DND-41 (cell line): Measurements from ENCODE around the gene GNPAT.

Source experiments
- ATAC-seq: fragments of 200-7000 bp; cut with Tn5 transposase; 3 replicates; pipeline ENCODE4 v1.9.1; 2021; ENCODE audit warnings: low read depth; ENCODE audit not compliant: insufficient read depth
- DNase-seq: peaks from one replicate; pipeline ENCODE4 v3.0.0-alpha.2; 2020
- H2AFZ ChIP-seq: 2 replicates; pipeline ENCODE4 v1.6.0; 2012; ENCODE audit warnings: low read depth, low read length
- H3K27ac ChIP-seq: 2 replicates; pipeline ENCODE4 v1.5.1; 2012; ENCODE audit warnings: low read length, inconsistent platforms
- H3K27me3 ChIP-seq: fragments of 200-600 bp; sonication (generic); 2 replicates; pipeline ENCODE4 v1.6.0; 2012; ENCODE audit warnings: low read length, mild to moderate bottlenecking, inconsistent platforms; ENCODE audit not compliant: insufficient read depth, poor library complexity
- H3K36me3 ChIP-seq: 2 replicates; pipeline ENCODE4 v1.5.1; 2012; ENCODE audit warnings: low read length, inconsistent platforms; ENCODE audit not compliant: insufficient read depth
- H3K4me1 ChIP-seq: 2 replicates; pipeline ENCODE4 v1.5.1; 2012; ENCODE audit warnings: mild to moderate bottlenecking, low read length; ENCODE audit not compliant: insufficient read depth
- H3K4me2 ChIP-seq: 2 replicates; pipeline ENCODE4 v1.6.0; 2012; ENCODE audit warnings: mild to moderate bottlenecking, moderate library complexity, low read length, inconsistent platforms; ENCODE audit not compliant: insufficient read depth
- H3K4me3 ChIP-seq, 2 experiments: fragments of 200-600 bp in 1 of 2; shearing (Covaris generic) in 1 of 2; 2 replicates each; pipeline ENCODE4 v1.5.1; 2012 to 2016; ENCODE audit warnings: inconsistent platforms in 2 of 2, low read length in 2 of 2, mild to moderate bottlenecking in 2 of 2, low read depth in 1 of 2, moderate library complexity in 1 of 2
- H3K79me2 ChIP-seq: 2 replicates; pipeline ENCODE4 v1.6.0; 2012; ENCODE audit warnings: low read length, inconsistent platforms; ENCODE audit not compliant: insufficient read depth
- H3K9ac ChIP-seq: 2 replicates; pipeline ENCODE4 v1.6.0; 2012; ENCODE audit warnings: low read depth, mild to moderate bottlenecking, inconsistent platforms, low read length, moderate library complexity
- H3K9me3 ChIP-seq: 2 replicates; pipeline ENCODE4 v1.5.1; 2012; ENCODE audit warnings: low read length, moderate library complexity, mild to moderate bottlenecking, inconsistent platforms; ENCODE audit not compliant: insufficient read depth, severe bottlenecking
- H4K20me1 ChIP-seq: 2 replicates; pipeline ENCODE4 v1.6.0; 2012; ENCODE audit warnings: low read length; ENCODE audit not compliant: insufficient read depth
- EZH2 ChIP-seq: IDR thresholded peaks from 3 replicates; pipeline ENCODE4 v1.6.1; 2012; ENCODE audit warnings: borderline replicate concordance, low read depth, mild to moderate bottlenecking, moderate library complexity, low read length, inconsistent platforms; ENCODE audit not compliant: severe bottlenecking
- TF ChIP-seq, protein P1 (sequence below): IDR thresholded peaks from 2 replicates; pipeline ENCODE4 v1.5.1; 2012; ENCODE audit warnings: borderline replicate concordance, low read length, moderate library complexity, mild to moderate bottlenecking; ENCODE audit not compliant: poor library complexity, severe bottlenecking; ENCODE audit errors: extremely low read depth

Gene GNPAT

DNA sequence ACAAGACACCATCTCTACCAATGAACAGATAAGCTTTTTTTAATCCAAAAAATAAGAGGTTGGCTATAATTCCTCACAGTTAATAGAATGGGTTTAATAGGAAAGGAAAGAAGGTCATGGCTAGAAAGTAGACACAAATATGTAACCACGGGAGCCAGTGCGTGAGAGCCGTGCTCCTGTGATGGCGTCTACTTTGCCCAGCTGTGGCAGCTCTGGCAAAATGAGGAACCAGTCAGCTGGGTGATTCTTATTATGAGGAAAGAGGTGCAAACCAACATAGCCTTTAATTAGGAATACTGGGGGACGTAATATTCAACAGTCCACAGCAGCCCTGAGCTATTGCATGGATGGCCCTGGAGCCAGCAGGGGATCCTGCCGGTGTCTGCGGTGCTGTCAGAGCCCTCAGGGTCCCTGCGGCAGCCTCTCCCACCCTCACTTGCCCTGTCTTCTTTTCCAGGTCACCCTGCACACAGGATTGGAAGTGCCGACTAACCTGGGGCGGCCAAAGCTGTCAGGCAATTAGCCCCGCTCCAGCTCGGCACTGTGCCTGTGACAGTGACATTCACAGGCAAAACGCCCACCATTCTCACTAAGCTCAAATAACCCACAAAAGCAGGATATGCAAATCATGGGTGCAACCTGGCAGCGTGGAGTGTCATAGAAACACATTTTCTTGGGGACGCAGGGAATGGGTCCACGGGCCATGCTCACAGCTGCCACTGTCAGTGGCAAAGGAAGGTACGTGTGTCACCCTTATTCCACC, 25.9 kb upstream of the GNPAT start:
- Histone ChIP-seq H3K36me3 (no peaks in the 10 kb centered on the region), H3K79me2 (no peaks in the 10 kb centered on the region), H3K4me1 (peaks cover 15% of the 10 kb centered on the region), H3K9ac (no peak overlapping the region), H3K27me3 (peaks cover 26% of the 10 kb centered on the region), H4K20me1 (no peaks in the 10 kb centered on the region), H3K4me3 (no peak overlapping the region), H3K4me2 (no peak overlapping the region), H3K27ac (no peak overlapping the region), H3K9me3 (no peaks in the 10 kb centered on the region), H2AFZ (no peak overlapping the region)
- TF ChIP-seq, protein P1, sequence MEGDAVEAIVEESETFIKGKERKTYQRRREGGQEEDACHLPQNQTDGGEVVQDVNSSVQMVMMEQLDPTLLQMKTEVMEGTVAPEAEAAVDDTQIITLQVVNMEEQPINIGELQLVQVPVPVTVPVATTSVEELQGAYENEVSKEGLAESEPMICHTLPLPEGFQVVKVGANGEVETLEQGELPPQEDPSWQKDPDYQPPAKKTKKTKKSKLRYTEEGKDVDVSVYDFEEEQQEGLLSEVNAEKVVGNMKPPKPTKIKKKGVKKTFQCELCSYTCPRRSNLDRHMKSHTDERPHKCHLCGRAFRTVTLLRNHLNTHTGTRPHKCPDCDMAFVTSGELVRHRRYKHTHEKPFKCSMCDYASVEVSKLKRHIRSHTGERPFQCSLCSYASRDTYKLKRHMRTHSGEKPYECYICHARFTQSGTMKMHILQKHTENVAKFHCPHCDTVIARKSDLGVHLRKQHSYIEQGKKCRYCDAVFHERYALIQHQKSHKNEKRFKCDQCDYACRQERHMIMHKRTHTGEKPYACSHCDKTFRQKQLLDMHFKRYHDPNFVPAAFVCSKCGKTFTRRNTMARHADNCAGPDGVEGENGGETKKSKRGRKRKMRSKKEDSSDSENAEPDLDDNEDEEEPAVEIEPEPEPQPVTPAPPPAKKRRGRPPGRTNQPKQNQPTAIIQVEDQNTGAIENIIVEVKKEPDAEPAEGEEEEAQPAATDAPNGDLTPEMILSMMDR, result no peak
- TF ChIP-seq EZH2, result no peak
- DNase-seq (no peak), ATAC-seq (no peak)

DNA sequence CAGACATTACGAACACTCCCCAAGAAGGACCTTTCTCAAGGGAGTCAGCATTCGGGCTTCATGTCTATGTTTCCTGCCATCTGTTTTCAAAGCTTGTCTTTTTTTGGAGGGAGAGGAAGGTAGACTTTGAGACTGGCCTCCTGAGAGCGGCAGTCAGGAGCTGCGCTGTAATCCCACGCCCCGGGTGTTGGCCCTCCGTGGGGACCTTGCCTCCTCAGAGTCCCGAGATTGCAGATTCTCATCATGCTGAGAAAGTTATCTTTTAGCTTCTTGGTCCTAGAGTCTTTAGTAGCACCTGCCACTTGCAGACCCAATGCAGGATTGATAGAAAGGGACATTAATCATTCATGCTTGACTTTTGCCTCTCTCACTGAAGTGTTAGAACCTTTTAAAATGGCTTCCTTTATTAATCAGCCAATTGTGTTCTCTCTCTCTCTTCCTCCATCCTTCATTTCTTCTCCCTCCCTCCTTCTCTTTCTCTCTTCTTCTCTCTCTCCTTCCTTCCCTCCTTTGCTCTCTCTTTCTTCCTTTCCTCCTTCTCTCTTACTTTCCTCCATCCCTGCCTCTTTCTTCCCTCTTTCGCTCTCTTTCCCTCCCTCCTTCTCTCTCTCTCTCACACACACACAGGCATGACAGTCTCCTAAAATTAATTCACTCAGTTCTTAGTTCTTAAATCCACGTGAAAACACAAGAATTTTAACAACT, 25.2 kb upstream of the GNPAT start:
- Histone ChIP-seq H3K27me3 (peaks cover 26% of the 10 kb centered on the region), H3K27ac (no peak overlapping the region), H3K9ac (no peak overlapping the region)

DNA sequence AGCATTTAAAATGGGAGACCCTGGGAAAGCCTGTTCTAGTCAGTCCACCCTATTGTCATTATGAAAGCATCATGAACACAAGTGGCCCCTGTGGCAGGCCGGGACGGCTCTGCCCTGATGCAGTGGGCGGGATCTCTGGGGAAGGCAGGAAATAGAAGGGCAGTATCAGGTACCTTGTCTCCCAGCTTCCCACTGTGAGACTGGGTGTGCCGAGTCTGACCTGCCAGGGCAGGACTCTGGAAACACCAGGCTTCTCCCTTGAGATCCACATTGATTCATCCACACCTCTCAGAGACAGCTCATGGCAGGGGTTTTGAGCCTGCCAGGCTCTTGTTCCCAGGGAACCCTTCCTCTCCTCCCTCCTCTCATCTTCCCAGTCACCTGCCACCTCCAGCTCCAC, 24.5 kb upstream of the GNPAT start:
- Histone ChIP-seq H3K79me2 (no peaks in the 10 kb centered on the region), H2AFZ (no peak overlapping the region), H3K9me3 (no peaks in the 10 kb centered on the region), H4K20me1 (no peaks in the 10 kb centered on the region), H3K4me2 (no peak overlapping the region), H3K27me3 (peaks cover 26% of the 10 kb centered on the region), H3K4me1 (peaks cover 9% of the 10 kb centered on the region), H3K27ac (no peak overlapping the region), H3K9ac (no peak overlapping the region), H3K4me3 (no peak overlapping the region), H3K36me3 (no peaks in the 10 kb centered on the region)
- no peak for TF ChIP-seq EZH2
- TF ChIP-seq, protein P1, result no peak
- no peak for ATAC-seq
- no peak for DNase-seq

More for the DNA sequence above, 25.2 kb upstream of the GNPAT start:
- ATAC-seq, result no peak
- Histone ChIP-seq H3K4me3 (no peak overlapping the region), H2AFZ (no peak overlapping the region), H3K79me2 (no peaks in the 10 kb centered on the region), H3K9me3 (no peaks in the 10 kb centered on the region), H3K4me2 (no peak overlapping the region), H3K4me1 (peaks cover 15% of the 10 kb centered on the region), H3K36me3 (no peaks in the 10 kb centered on the region), H4K20me1 (no peaks in the 10 kb centered on the region)
- DNase-seq, result no peak
- TF ChIP-seq, protein P1, result no peak
- TF ChIP-seq EZH2, result no peak
